Breast epithelium (tissue), 3 donors: ENCODE results near the gene KRT7.

Experiments
- POLR2A ChIP-seq: fragments of 450-650 bp; IDR thresholded peaks from one replicate; pipeline ENCODE4 v1.6.1; 2016; ENCODE audit warnings: antibody characterized with exemption, mild to moderate bottlenecking, moderate library complexity
- POLR2AphosphoS5 ChIP-seq, 3 donors: sonication (generic); formaldehyde crosslinking; IDR thresholded peaks; one replicate each; pipeline ENCODE4 v1.6.1; 2017; ENCODE audit warnings: antibody characterized with exemption in 3 of 3
- TF ChIP-seq, protein P1 (sequence below), 3 donors: fragments of 450-650 bp; IDR thresholded peaks; one replicate each; pipeline ENCODE4 v1.5.1; 2016 to 2017; ENCODE audit warnings: antibody characterized with exemption in 3 of 3, mild to moderate bottlenecking in 3 of 3, moderate library complexity in 3 of 3

DNA sequence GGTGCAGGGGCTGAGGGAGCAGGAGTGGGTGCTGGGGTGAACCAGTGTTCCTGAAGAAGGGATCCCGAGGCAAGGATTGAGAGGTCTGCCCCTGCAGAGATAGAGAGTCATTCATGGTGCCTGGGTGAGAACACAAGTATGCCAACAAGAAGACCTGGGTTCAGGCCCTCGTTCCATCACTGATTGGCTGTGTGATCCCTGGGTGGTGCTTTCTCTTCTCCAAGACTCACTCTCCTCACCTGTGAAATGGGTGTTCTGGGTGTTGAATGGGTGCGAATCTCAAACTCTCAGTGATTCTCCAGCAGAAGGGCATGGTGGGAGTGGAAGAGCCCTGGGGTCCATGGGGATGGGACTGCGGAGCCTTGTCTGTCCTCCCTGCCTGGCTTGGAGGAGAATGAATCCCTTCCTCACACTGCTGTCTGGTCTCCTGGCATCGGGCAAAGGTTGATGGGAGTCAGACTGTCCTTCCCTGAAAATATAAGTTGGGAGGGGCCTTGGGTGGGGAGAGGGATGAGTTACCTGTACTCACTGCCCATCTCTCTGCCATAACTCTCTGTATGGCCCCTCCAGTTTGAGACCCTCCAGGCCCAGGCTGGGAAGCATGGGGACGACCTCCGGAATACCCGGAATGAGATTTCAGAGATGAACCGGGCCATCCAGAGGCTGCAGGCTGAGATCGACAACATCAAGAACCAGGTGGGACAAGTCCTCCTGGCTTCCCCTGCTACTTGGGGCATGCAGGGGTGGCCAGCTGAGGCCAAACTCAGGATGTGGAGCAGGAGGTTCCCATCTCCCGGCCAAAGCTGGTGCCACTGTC is 9.6 kb downstream of the KRT7 start:
- TF ChIP-seq POLR2A, result no peak
- TF ChIP-seq, protein P1, sequence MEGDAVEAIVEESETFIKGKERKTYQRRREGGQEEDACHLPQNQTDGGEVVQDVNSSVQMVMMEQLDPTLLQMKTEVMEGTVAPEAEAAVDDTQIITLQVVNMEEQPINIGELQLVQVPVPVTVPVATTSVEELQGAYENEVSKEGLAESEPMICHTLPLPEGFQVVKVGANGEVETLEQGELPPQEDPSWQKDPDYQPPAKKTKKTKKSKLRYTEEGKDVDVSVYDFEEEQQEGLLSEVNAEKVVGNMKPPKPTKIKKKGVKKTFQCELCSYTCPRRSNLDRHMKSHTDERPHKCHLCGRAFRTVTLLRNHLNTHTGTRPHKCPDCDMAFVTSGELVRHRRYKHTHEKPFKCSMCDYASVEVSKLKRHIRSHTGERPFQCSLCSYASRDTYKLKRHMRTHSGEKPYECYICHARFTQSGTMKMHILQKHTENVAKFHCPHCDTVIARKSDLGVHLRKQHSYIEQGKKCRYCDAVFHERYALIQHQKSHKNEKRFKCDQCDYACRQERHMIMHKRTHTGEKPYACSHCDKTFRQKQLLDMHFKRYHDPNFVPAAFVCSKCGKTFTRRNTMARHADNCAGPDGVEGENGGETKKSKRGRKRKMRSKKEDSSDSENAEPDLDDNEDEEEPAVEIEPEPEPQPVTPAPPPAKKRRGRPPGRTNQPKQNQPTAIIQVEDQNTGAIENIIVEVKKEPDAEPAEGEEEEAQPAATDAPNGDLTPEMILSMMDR (IDR thresholded peaks at IDR 0.05), result no peak
- peak in 1 of 3 donors; percentile 26 for TF ChIP-seq POLR2AphosphoS5 (IDR thresholded peaks at IDR 0.05)
